Mucosa of descending colon (tissue), 3 donors: Measurements from ENCODE around the gene ARMC7. TPM values are rescaled to one million over a fixed set of nuclear protein-coding genes. Genes with fewer than 3 reads are reported as not detected.
A peak's percentile ranks its signal among the peaks of the same experiment; 100 is the strongest.

Experiments used
- ATAC-seq: fragments of 200-7000 bp; cut with Tn5 transposase; one replicate; pipeline ENCODE4 v1.9.1; 2020; ENCODE audit warnings: mild to moderate bottlenecking, moderate library complexity
- DNase-seq, 3 donors: peaks; one replicate each; pipeline ENCODE4 v3.0.0-alpha.2; 2020
- H3K36me3 ChIP-seq: fragments of 200-600 bp; one replicate; pipeline ENCODE4 v1.8.0; 2021; ENCODE audit warnings: low read depth, mild to moderate bottlenecking
- H3K4me1 ChIP-seq: fragments of 200-600 bp; one replicate; pipeline ENCODE4 v1.8.0; 2021; ENCODE audit warnings: low read depth, mild to moderate bottlenecking
- H3K4me3 ChIP-seq: fragments of 200-600 bp; one replicate; pipeline ENCODE4 v1.8.0; 2021; ENCODE audit warnings: mild to moderate bottlenecking
- H3K9me3 ChIP-seq: fragments of 200-600 bp; one replicate; pipeline ENCODE4 v1.8.0; 2021; ENCODE audit warnings: mild to moderate bottlenecking
- intact Hi-C, 2 donors: fragments of 100-400 bp; cut with DNase I in 1 of 2; cut with micrococcal nuclease in 1 of 2; formaldehyde crosslinking; loops; one replicate each; pipeline versions ENCODE4 v1.11.0 to v1.11.1; 2022; cut with DNase I, micrococcal nuclease
- total RNA-seq, 3 donors: library from RNA; stranded (reverse); fragmentation: NEBNext Ultra II Directional in 2 of 3; extraction: Animal tissue kit (Norgen Biotek cat#: 25700) in 2 of 3; gene quantifications; one replicate each; pipeline versions ENCODE4 v1.2.1 to v1.2.4, GENCODE V29; 2021 to 2023
- TF ChIP-seq, protein P1 (sequence below): fragments of 200-600 bp; IDR thresholded peaks from one replicate; pipeline ENCODE4 v1.8.0; 2022; ENCODE audit warnings: antibody characterized with exemption, mild to moderate bottlenecking
- donor health status: DM: no; HTN: no; CAD: no; lungs with moderate emphysema.
- donor health status: DM: no; HTN: no; CAD: no.
- donor health status: DM: no; HTN: yes; CAD: no.

Gene ARMC7
- total RNA-seq, 3 donors from 2014 or later = 16.7 to 24.3 (median 18.3) TPM

GRCh38 chr17:75114552-75115314 is 5.0 kb downstream of the ARMC7 start:
- H3K36me3 ChIP-seq = no peaks in the 10 kb centered on the region
- no peak for ATAC-seq
- H3K9me3 ChIP-seq = no peaks in the 10 kb centered on the region
- TF ChIP-seq, protein P1, sequence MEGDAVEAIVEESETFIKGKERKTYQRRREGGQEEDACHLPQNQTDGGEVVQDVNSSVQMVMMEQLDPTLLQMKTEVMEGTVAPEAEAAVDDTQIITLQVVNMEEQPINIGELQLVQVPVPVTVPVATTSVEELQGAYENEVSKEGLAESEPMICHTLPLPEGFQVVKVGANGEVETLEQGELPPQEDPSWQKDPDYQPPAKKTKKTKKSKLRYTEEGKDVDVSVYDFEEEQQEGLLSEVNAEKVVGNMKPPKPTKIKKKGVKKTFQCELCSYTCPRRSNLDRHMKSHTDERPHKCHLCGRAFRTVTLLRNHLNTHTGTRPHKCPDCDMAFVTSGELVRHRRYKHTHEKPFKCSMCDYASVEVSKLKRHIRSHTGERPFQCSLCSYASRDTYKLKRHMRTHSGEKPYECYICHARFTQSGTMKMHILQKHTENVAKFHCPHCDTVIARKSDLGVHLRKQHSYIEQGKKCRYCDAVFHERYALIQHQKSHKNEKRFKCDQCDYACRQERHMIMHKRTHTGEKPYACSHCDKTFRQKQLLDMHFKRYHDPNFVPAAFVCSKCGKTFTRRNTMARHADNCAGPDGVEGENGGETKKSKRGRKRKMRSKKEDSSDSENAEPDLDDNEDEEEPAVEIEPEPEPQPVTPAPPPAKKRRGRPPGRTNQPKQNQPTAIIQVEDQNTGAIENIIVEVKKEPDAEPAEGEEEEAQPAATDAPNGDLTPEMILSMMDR = no peak
- intact Hi-C loops = loop anchor here (2.0 to 10.0 kb wide), 2 partner anchors 60 to 82 kb away; no protein-coding TSS in a partner anchor
- peaks cover 47% of the 10 kb centered on the region for H3K4me1 ChIP-seq
- H3K4me3 ChIP-seq = no peak overlapping the region
- DNase-seq = peak in 1 of 3 donors; percentile 41

GRCh38 chr17:75115555-75115954 is 5.8 kb downstream of the ARMC7 start:
- intact Hi-C loops = loop anchor here (2.0 to 10.0 kb wide), 2 partner anchors 59 to 81 kb away; no protein-coding TSS in a partner anchor
- no peaks in the 10 kb centered on the region for H3K9me3 ChIP-seq
- H3K36me3 ChIP-seq = no peaks in the 10 kb centered on the region
- peak in 1 of 3 donors; percentile 21 for DNase-seq
- ATAC-seq = no peak
- H3K4me3 ChIP-seq = no peak overlapping the region
- peaks cover 51% of the 10 kb centered on the region for H3K4me1 ChIP-seq
- TF ChIP-seq, protein P1 = no peak

- peaks cover 40% of the 10 kb centered on the region for H3K4me1 ChIP-seq
- TF ChIP-seq, protein P1 = no peak
- H3K9me3 ChIP-seq = no peaks in the 10 kb centered on the region
- DNase-seq = no peak
- intact Hi-C loops = loop anchor here in 1 of 2 donors (10.0 kb wide), 1 partner anchor 58 kb away; no protein-coding TSS in a partner anchor
- no peaks in the 10 kb centered on the region for H3K36me3 ChIP-seq
- no peak overlapping the region for H3K4me3 ChIP-seq
- ATAC-seq = no peak
Measured at GRCh38 chr17:75116737-75117136, 7.0 kb downstream of the ARMC7 start.

DNA sequence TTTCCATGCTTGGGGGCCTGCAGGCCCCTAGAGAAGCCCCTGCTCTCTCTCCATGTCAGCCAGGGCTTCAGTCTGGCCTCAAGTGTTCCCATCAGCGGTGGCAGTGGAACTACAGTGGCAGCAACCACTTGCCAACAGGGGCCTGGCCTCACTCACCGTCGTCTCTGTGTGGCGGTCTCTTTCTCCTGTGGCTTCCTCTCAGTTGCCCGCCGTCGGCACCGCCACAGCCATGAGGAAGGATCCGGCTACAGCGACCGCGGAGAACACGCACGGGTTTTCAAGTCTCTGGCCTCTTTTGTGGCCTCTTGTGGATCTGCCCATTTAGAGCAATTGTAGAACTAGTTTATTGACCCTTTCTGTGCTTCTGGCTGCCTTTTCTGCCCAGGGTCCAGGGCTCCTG is 8.5 kb downstream of the ARMC7 start:
- Histone ChIP-seq H3K9me3 (no peaks in the 10 kb centered on the region), H3K4me1 (peaks cover 42% of the 10 kb centered on the region), H3K36me3 (no peaks in the 10 kb centered on the region), H3K4me3 (no peak overlapping the region)
- DNase-seq = no peak
- ATAC-seq = no peak
- intact Hi-C loops = loop anchor here in 1 of 2 donors (10.0 kb wide), 1 partner anchor 56 kb away; no protein-coding TSS in a partner anchor
- TF ChIP-seq, protein P1 = no peak

GRCh38 chr17:75124041-75124818 is 14.5 kb downstream of the ARMC7 start:
- Histone ChIP-seq H3K36me3 (no peaks in the 10 kb centered on the region), H3K4me1 (peaks cover 53% of the 10 kb centered on the region), H3K4me3 (no peak overlapping the region), H3K9me3 (no peaks in the 10 kb centered on the region)
- intact Hi-C loops = no loop called here
- peak; percentile 93 to 97 (median 95) for DNase-seq
- TF ChIP-seq, protein P1 = no peak
- peak; percentile 92 for ATAC-seq
